G401 (cell line): ENCODE results near the gene KLHL3. TPM values are rescaled to one million over a fixed set of nuclear protein-coding genes. Genes with fewer than 3 reads are reported as not detected.
"Not testable (repeated sequence)": the region's sequence is repeated elsewhere in the genome, so short reads cannot be mapped to it uniquely, and the experiment has no call there.

Source experiments
- DNase-seq: peaks from one replicate; pipeline ENCODE4 v3.0.0-alpha.2; 2015; ENCODE audit warnings: low spot score
- in situ Hi-C: cut with HindIII; loops from 2 replicates; pipeline ENCODE4 v1.10.0; 2016; ENCODE audit warnings: low sequenced_read_pairs, mixed read lengths
- total RNA-seq: library from RNA; depleted of rRNA; stranded (reverse); fragments of >200 nt; shearing (Covaris generic); gene quantifications from 2 replicates; pipeline ENCODE4 v1.2.3, GENCODE V29; 2014

The KLHL3 gene
- total RNA-seq, 1 experiment from 2014 or later: 1.2 TPM

GRCh38 chr5:137643081-137643480 lies 92.8 kb downstream of the KLHL3 start:
- in situ Hi-C loops, DNase-seq: not testable (repeated sequence)

- in situ Hi-C loops: no loop called here
- no peak for DNase-seq
Measured at GRCh38 chr5:137642091-137642490, 93.8 kb downstream of the KLHL3 start.

- in situ Hi-C loops: no loop called here
- peak; percentile 72 for DNase-seq
Measured at GRCh38 chr5:137641148-137641547, 94.7 kb downstream of the KLHL3 start.

- DNase-seq: peak; percentile 86
- in situ Hi-C loops: no loop called here
Measured at GRCh38 chr5:137639645-137640044, 96.2 kb downstream of the KLHL3 start.

- DNase-seq: no peak
- in situ Hi-C loops: no loop called here
Measured at GRCh38 chr5:137638841-137639240, 97.0 kb downstream of the KLHL3 start.

- DNase-seq: no peak
- in situ Hi-C loops: no loop called here
Measured at GRCh38 chr5:137636830-137637714, 98.8 kb downstream of the KLHL3 start.

GRCh38 chr5:137636099-137636498 lies 99.8 kb downstream of the KLHL3 start:
- in situ Hi-C loops: no loop called here
- DNase-seq: no peak

GRCh38 chr5:137635521-137635921 lies 100.4 kb downstream of the KLHL3 start:
- in situ Hi-C loops: no loop called here
- no peak for DNase-seq

GRCh38 chr5:137633896-137634295 lies 102.0 kb downstream of the KLHL3 start:
- no peak for DNase-seq
- in situ Hi-C loops: no loop called here

GRCh38 chr5:137632716-137633115 lies 103.2 kb downstream of the KLHL3 start:
- DNase-seq: no peak
- in situ Hi-C loops: no loop called here

- no peak for DNase-seq
- in situ Hi-C loops: no loop called here
Measured at GRCh38 chr5:137631453-137631852, 104.4 kb downstream of the KLHL3 start.

- no peak for DNase-seq
- in situ Hi-C loops: no loop called here
Measured at GRCh38 chr5:137630972-137631370, 104.9 kb downstream of the KLHL3 start.

GRCh38 chr5:137630216-137630971 lies 105.5 kb downstream of the KLHL3 start:
- no peak for DNase-seq
- in situ Hi-C loops: no loop called here

GRCh38 chr5:137629646-137630045 lies 106.2 kb downstream of the KLHL3 start:
- in situ Hi-C loops: no loop called here
- DNase-seq: peak; percentile 98

GRCh38 chr5:137627706-137628105 lies 108.2 kb downstream of the KLHL3 start:
- DNase-seq: peak; percentile 64
- in situ Hi-C loops: no loop called here

GRCh38 chr5:137627293-137627692 lies 108.6 kb downstream of the KLHL3 start:
- in situ Hi-C loops: no loop called here
- DNase-seq: no peak

- in situ Hi-C loops: no loop called here
Measured at GRCh38 chr5:137624786-137625349, 111.0 kb downstream of the KLHL3 start.

GRCh38 chr5:137622850-137623249 lies 113.0 kb downstream of the KLHL3 start:
- in situ Hi-C loops: no loop called here
- peak; percentile 97 for DNase-seq

More at GRCh38 chr5:137624786-137625349, 111.0 kb downstream of the KLHL3 start:
- no peak for DNase-seq

GRCh38 chr5:137621861-137622823 lies 113.7 kb downstream of the KLHL3 start:
- no peak for DNase-seq
- in situ Hi-C loops: no loop called here
